HepG2 (cell line): ENCODE data around the gene HOXB6.

ENCODE experiments used
- ELF1 ChIP-seq: sonication (generic); formaldehyde crosslinking; IDR thresholded peaks from 2 replicates; pipeline ENCODE4 v1.4.0; 2020; ENCODE audit warnings: missing genetic modification reagents
- GTF2F1 ChIP-seq: fragments of 150-350 bp; IDR thresholded peaks from 2 replicates; pipeline ENCODE4 v1.6.1; 2014; ENCODE audit warnings: low read length
- JUNB ChIP-seq: sonication (generic); formaldehyde crosslinking; IDR thresholded peaks from 2 replicates; pipeline ENCODE4 v1.8.0; 2022; ENCODE audit warnings: missing genetic modification reagents, mild to moderate bottlenecking, borderline replicate concordance
- MBD4 ChIP-seq: IDR thresholded peaks from 2 replicates; pipeline ENCODE4 v1.6.1; 2012; ENCODE audit warnings: low read length, inconsistent platforms, borderline replicate concordance
- POLR2A ChIP-seq, 2 experiments: IDR thresholded peaks; 2 replicates each; pipeline ENCODE4 v1.6.1; 2011; ENCODE audit warnings: low read depth in 2 of 2, low read length in 2 of 2, mild to moderate bottlenecking in 1 of 2, moderate library complexity in 1 of 2; ENCODE audit not compliant: insufficient read depth in 1 of 2
- SETDB1 ChIP-seq: sonication (generic); formaldehyde crosslinking; IDR thresholded peaks from 2 replicates; pipeline ENCODE4 v1.5.1; 2020; ENCODE audit warnings: missing genetic modification reagents, mild to moderate bottlenecking, borderline replicate concordance
- SRF ChIP-seq: IDR thresholded peaks from 2 replicates; pipeline ENCODE4 v1.6.1; 2011; ENCODE audit warnings: mild to moderate bottlenecking, low read depth, low read length, moderate library complexity
- ZNF10 ChIP-seq: sonication (generic); formaldehyde crosslinking; IDR thresholded peaks from 2 replicates; pipeline ENCODE4 v1.4.0; 2020; ENCODE audit warnings: mild to moderate bottlenecking, low read depth, missing genetic modification reagents, borderline replicate concordance
- TF ChIP-seq, protein P1 (sequence below): sonication (generic); formaldehyde crosslinking; IDR thresholded peaks from 2 replicates; pipeline ENCODE4 v1.4.0; 2020; ENCODE audit warnings: missing genetic modification reagents
- TF ChIP-seq, protein P2 (sequence below): sonication (generic); formaldehyde crosslinking; IDR thresholded peaks from 2 replicates; pipeline ENCODE4 v1.4.0; 2020; ENCODE audit warnings: missing genetic modification reagents
- TF ChIP-seq, protein P3 (sequence below), 2 experiments: fragments of 450-650 bp in 1 of 2; sonication (generic) in 1 of 2; formaldehyde crosslinking in 1 of 2; IDR thresholded peaks; 2 replicates each; pipeline versions ENCODE4 v1.6.1 to v1.8.0; 2016 to 2022; ENCODE audit warnings: antibody characterized with exemption in 1 of 2, mild to moderate bottlenecking in 1 of 2, missing genetic modification reagents in 1 of 2

DNA sequence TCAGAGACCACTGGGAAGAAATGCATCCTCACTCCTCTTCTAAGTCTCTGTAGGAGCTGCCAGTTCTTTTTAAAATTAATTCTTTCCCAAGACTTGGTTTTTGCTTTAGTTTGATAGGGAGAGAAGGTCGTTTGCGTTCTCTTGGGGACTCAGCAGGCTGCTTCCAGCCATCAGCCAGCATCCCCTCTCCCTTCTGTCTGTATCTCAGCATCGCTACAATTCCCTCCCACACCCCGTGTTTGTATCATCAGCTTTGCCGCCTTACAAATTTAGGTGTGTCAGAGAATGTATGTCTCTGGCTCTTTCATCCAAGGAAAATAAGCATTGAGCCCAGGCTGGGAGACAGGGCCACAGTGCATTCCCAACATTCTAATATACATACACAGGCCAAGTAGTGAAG is 5.4 kb downstream of the HOXB6 start:
- TF ChIP-seq, protein P1, sequence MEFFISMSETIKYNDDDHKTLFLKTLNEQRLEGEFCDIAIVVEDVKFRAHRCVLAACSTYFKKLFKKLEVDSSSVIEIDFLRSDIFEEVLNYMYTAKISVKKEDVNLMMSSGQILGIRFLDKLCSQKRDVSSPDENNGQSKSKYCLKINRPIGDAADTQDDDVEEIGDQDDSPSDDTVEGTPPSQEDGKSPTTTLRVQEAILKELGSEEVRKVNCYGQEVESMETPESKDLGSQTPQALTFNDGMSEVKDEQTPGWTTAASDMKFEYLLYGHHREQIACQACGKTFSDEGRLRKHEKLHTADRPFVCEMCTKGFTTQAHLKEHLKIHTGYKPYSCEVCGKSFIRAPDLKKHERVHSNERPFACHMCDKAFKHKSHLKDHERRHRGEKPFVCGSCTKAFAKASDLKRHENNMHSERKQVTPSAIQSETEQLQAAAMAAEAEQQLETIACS, result no peak
- TF ChIP-seq, protein P2, sequence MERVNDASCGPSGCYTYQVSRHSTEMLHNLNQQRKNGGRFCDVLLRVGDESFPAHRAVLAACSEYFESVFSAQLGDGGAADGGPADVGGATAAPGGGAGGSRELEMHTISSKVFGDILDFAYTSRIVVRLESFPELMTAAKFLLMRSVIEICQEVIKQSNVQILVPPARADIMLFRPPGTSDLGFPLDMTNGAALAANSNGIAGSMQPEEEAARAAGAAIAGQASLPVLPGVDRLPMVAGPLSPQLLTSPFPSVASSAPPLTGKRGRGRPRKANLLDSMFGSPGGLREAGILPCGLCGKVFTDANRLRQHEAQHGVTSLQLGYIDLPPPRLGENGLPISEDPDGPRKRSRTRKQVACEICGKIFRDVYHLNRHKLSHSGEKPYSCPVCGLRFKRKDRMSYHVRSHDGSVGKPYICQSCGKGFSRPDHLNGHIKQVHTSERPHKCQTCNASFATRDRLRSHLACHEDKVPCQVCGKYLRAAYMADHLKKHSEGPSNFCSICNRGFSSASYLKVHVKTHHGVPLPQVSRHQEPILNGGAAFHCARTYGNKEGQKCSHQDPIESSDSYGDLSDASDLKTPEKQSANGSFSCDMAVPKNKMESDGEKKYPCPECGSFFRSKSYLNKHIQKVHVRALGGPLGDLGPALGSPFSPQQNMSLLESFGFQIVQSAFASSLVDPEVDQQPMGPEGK, result no peak
- TF ChIP-seq GTF2F1 (no peak), ELF1 (no peak), SETDB1 (CRISPR knock-in tag) (no peak), ZNF10 (CRISPR knock-in tag) (no peak), JUNB (CRISPR knock-in tag) (no peak), MBD4 (no peak), POLR2A (IDR thresholded peaks at IDR 0.05; ENCODE audit: insufficient read depth in 1 of 2, low read depth in 2 of 2, low read length in 2 of 2) (no peak), SRF (no peak)
- TF ChIP-seq, protein P3, sequence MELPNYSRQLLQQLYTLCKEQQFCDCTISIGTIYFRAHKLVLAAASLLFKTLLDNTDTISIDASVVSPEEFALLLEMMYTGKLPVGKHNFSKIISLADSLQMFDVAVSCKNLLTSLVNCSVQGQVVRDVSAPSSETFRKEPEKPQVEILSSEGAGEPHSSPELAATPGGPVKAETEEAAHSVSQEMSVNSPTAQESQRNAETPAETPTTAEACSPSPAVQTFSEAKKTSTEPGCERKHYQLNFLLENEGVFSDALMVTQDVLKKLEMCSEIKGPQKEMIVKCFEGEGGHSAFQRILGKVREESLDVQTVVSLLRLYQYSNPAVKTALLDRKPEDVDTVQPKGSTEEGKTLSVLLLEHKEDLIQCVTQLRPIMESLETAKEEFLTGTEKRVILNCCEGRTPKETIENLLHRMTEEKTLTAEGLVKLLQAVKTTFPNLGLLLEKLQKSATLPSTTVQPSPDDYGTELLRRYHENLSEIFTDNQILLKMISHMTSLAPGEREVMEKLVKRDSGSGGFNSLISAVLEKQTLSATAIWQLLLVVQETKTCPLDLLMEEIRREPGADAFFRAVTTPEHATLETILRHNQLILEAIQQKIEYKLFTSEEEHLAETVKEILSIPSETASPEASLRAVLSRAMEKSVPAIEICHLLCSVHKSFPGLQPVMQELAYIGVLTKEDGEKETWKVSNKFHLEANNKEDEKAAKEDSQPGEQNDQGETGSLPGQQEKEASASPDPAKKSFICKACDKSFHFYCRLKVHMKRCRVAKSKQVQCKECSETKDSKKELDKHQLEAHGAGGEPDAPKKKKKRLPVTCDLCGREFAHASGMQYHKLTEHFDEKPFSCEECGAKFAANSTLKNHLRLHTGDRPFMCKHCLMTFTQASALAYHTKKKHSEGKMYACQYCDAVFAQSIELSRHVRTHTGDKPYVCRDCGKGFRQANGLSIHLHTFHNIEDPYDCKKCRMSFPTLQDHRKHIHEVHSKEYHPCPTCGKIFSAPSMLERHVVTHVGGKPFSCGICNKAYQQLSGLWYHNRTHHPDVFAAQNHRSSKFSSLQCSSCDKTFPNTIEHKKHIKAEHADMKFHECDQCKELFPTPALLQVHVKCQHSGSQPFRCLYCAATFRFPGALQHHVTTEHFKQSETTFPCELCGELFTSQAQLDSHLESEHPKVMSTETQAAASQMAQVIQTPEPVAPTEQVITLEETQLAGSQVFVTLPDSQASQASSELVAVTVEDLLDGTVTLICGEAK (IDR thresholded peaks at IDR 0.05), result no peak
- TF ChIP-seq, protein P3 (CRISPR knock-in tag; IDR thresholded peaks at IDR 0.05), result no peak
